HG03135 (cell line): ENCODE measurements around the gene TEC.
"Not testable (repeated sequence)": the region's sequence is repeated elsewhere in the genome, so short reads cannot be mapped to it uniquely, and the experiment has no call there.

Experiments used
- ATAC-seq: cut with Tn5 transposase; IDR thresholded peaks from one replicate; pipeline ENCODE4 v1.9.1; 2021; ENCODE audit warnings: mild to moderate bottlenecking, moderate library complexity; ENCODE audit not compliant: unreplicated experiment

TEC gene

DNA sequence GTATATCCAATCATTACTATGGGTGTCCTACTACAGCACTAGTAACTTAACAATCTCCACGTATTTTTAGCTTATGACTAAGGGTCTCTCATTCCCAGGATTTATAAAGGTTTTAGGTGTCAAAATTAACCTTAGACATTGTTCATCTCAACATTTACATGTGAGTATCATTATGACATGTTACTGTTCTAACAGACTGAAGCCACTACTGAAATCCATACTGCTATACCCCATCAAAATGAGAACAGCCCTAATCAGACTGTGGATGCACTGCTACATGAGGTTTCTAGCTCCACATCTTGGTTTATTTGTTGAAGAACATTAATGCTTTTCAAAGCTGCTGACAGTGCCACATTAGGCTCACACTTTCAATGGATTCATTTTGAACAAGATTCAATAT is 100.0 kb downstream of the TEC start:
- ATAC-seq: no peak

DNA sequence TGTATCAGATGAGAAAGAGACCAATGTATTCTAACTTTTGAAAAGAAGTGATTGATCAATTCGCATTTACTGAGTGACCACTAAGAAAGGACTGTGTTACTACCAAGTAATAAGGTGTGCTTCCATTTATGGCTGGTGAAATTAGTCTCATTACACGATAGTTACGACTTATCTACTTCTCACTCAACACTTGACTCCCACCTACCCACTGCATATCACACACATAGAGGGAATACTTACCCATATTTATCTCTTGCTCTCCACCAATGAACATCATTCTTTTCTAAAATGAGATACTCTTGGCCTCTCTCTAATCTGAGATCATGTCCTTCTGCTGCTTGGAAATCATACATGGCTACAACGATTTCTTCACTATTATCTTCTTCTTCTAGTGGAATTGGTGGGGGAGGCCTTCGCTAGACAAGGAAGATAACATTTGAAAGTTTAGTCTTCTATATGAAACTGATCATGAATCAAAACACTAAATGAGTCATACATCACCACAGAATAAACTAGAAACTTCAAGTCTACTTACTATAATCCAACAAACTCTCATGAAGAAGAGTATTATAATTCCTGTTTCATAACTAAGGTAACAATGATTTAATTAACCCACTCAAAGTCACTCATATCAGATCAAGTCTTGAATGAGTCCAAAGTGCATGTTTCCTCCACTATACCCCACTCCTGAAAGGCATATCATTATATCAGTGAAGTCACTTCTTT is 101.9 kb downstream of the TEC start:
- ATAC-seq: no peak

GRCh38 chr4:48164561-48164960 is 105.1 kb downstream of the TEC start:
- not testable (repeated sequence) for ATAC-seq

- ATAC-seq: no peak
Measured at GRCh38 chr4:48163746-48164145, 105.9 kb downstream of the TEC start.

DNA sequence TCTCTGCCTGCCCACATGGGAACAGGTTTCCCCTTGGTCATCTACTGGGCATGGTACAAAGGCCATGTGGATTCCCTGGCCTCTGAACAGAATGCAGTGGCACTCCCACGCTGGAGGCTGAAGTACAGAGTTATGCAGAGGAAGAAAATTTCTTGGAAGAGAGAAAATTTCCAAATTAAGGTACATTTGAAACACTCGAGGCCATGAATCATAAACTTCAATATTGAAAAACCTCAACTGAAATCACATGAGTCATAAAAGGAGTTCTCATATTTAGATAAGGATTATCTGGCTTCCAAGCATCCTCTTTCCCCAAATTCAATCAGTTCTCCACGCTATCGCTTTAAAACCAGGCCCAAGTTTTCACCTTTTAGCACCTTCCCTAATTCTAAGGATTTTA is 107.5 kb downstream of the TEC start:
- no peak for ATAC-seq

DNA sequence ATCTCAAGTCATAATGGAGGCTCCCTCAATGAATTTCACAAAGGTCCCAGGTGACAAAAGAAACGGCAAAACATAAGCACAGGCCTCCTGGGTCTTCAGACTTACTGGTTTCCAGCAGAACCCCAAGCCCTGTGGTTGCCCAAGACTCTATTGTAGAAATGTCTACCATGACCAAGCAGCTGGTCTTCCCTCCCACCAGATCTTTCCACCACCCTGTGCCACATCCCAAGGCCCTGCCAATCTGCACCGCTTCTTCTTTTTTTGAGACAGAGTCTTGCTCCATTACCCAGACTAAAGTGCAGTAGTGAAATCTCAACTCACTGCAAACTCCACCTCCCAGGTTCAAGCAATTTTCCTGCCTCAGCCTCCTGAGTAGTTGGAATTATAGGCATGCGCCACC is 112.4 kb downstream of the TEC start:
- ATAC-seq: no peak

GRCh38 chr4:48156423-48156822 is 113.2 kb downstream of the TEC start:
- no peak for ATAC-seq

GRCh38 chr4:48153791-48154550 is 115.7 kb downstream of the TEC start:
- no peak for ATAC-seq

DNA sequence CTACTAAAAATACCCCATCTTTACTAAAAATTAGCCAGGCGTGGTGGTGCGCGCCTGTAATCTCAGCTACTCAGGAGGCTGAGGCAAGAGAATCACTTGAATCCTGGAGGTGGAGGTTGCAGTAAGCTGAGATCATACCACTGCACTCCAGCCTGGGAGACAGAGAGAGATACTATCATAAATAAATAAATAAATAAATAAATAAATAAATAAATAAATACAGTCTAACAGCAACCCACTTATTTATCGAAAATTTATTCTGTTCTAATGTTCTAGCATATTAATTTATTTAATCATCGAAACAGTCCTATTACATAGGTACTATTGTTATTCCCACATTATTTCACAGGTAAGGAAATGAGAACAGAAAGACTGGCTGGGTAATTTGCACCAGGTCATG is 117.4 kb downstream of the TEC start:
- ATAC-seq: no peak

GRCh38 chr4:48149827-48150370 is 119.7 kb downstream of the TEC start:
- no peak for ATAC-seq

DNA sequence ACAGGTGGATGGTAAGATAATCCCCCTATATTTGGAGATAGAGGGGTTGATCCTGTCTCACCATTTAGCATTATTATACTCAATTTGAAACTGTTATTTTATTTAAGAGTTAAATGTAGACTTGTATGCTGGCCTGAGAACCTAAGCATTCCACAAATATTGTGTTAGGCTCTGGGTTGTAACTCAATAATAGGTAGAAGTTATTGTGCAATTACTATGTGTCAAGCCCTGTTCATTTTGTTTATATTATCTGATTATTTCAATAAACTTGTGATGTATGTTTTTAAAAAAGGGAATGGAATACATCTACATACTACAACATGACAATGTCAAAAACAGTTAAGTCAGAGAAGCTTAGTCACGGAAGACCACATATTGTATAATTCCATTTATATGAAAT is 122.0 kb downstream of the TEC start:
- ATAC-seq: no peak

DNA sequence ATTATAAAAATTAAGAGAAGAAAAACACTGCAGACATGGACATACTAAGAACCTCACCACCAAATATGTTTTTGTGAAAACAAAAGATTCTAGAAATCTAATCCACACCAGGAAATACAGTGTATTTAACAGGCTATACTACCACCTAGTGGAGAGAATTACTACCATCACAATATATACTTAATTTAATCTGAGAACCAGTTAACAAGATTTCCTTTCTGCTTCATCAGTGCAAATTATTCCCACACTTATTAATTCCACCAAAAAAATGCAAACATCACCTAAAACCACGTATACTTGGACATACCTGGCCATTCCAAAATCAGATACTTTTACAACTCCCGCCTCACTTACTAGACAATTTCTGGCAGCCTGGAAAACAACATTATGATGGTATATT is 128.6 kb downstream of the TEC start:
- ATAC-seq: no peak

DNA sequence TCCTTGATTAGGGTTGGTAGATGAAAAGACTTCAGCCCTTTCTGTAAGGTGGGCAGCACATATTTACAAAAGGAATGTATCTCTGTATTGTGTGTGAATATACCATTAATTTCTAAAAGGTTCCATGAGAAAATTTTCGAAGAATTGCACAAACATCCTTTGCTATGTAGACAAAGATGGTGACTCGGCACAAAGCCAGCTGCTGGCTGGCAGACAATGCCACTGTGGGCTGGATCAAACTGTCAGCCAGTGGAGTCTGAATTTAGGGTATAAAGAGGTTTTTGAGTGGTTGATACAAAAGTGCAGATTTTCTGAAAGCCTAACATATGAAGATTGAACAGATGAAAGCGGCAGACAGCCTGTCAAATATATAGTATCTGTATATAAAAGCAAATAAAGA is 129.9 kb downstream of the TEC start:
- ATAC-seq: no peak

- peak; percentile 90 for ATAC-seq
Measured at GRCh38 chr4:48138936-48139335, 130.7 kb downstream of the TEC start.

GRCh38 chr4:48138511-48138910 is 131.1 kb downstream of the TEC start:
- no peak for ATAC-seq

GRCh38 chr4:48137846-48138245 is 131.8 kb downstream of the TEC start:
- no peak for ATAC-seq

GRCh38 chr4:48134081-48134480 is 135.6 kb downstream of the TEC start, which contains the start of gene TXK:
TXK (minus strand) TSS chr4:48134250; CDS start chr4:48134170, 80 bp downstream.
- no peak for ATAC-seq

GRCh38 chr4:48133669-48134068 is 136.0 kb downstream of the TEC start:
- ATAC-seq: no peak

- ATAC-seq: no peak
Measured at GRCh38 chr4:48131736-48132135, 137.9 kb downstream of the TEC start.

DNA sequence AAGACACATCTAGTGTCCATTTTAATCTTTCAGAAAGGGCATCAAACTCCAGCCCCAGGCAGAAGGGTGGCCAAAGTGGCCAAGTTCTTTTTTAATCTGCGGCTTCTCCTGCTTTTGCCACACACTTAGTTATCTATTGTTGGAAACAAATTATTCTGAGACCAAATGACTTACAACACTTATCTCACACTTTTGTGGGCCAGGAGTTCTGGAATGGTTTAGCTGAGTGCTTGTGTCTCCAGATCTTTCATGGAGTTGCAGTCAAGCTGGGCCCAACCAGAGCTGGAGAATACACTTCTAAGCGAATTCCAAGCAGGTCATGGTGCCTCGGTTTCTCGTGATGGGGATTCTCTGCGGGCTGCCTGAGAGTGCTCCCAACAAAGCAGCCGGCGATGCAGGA is 139.5 kb downstream of the TEC start:
- ATAC-seq: no peak

- no peak for ATAC-seq
Measured at GRCh38 chr4:48129307-48130014, 140.2 kb downstream of the TEC start.
